ENCODE data around the gene CDC42BPB. TPM values are rescaled to one million over a fixed set of nuclear protein-coding genes. Genes with fewer than 3 reads are reported as not detected.

Gene CDC42BPB
- total and polyA plus RNA-seq, 2 of the 4 experiments (the other 2 are of a cell fraction) = 49.1 to 81.4 TPM

DNA sequence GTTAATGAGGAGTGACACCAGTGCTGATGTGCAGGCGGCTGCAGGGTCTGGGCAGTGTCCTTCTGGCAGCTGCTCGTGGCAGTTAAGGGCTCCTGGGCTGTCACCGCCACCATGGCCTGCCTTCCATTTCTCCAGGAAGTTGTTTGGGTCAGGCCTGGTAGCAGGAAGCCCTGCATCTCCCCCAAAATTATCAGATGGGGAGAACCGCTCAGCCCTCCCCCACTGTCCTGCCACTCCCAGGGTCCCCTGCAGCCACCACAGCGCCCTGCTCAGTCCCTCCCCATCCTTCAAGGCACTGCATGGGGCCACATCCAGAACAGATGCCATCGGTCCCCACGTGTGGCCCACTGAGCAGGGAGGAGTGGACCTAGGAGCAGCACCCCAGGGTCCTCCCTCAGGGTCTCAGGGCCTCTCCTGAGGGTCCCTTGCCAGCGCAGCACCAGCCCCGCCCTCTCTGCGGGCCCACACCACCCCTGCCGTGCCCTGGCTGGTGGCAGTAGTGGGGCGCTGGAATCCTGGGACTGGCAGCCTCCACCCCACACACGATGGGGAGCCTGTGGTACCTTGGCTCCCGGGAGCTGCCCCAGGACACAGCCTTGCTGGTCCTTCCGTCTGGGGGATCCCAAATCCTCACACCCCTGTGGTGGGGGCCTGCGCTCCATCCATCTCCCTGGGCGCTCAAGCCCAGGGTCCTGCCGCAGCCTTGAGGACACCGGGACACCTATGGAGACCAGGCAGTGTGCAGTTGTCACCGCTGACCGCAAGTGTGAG is 145.2 kb downstream of the CDC42BPB start:
- Histone ChIP-seq H3K9ac (ENCODE audit: low read depth, low read length) (no peak overlapping the region), H4K91ac (ENCODE audit: insufficient read depth, low read depth, low read length) (no peak overlapping the region), H3K27ac (ENCODE audit: insufficient read depth, low read length) (no peak overlapping the region), H2AK5ac (ENCODE audit: low read depth, low read length) (0 out of 2 replicates have a peak overlapping the region, but pooled peaks have one; percentile 28), H2BK5ac (ENCODE audit: low read depth, low read length, poor library complexity, severe bottlenecking) (no peak overlapping the region), H4K20me1 (ENCODE audit: insufficient read depth, low read length) (no peaks in the 10 kb centered on the region; the same call in 1 of the 2 replicates), H3K4ac (ENCODE audit: low read depth, low read length) (no peak overlapping the region), H3K18ac (ENCODE audit: low read depth, low read length) (no peak overlapping the region), H2BK120ac (ENCODE audit: low read depth, low read length) (no peak overlapping the region), H3K27me3 (ENCODE audit: control insufficient read depth, insufficient read depth, low read length) (no peaks in the 10 kb centered on the region), H3K4me1 (ENCODE audit: control insufficient read depth, insufficient read depth, low read length) (no peaks in the 10 kb centered on the region), H3K9me3 (ENCODE audit: control insufficient read depth, insufficient read depth, low read length) (no peaks in the 10 kb centered on the region), H3K4me2 (ENCODE audit: low read depth, low read length) (no peak overlapping the region), H4K5ac (ENCODE audit: low read depth, low read length) (no peak overlapping the region), H3K23ac (ENCODE audit: low read depth, low read length) (no peak overlapping the region), H3K36me3 (ENCODE audit: control insufficient read depth, insufficient read depth, low read length) (no peaks in the 10 kb centered on the region), H4K8ac (ENCODE audit: low read depth in 2 of 2, low read length in 2 of 2) (no peak overlapping the region), H3K9me1 (ENCODE audit: insufficient read depth, low read length) (0 out of 2 replicates have a peak, but pooled peaks cover 2% of the 10 kb centered on the region), H2AFZ (replicated peaks; ENCODE audit: low read length, poor library complexity) (peak overlapping the region; percentile 43), H3K4me3 (ENCODE audit: insufficient read depth, low read depth, low read length) (no peak overlapping the region), H3K79me1 (ENCODE audit: low read depth in 1 of 2, low read length in 2 of 2) (no peaks in the 10 kb centered on the region), H2BK20ac (ENCODE audit: low read depth, low read length) (no peak overlapping the region), H2AK9ac (replicated peaks; ENCODE audit: low read depth, low read length, poor library complexity) (peak overlapping the region; percentile 70), H3K14ac (replicated peaks; ENCODE audit: low read depth, low read length) (no peak overlapping the region), H3K56ac (ENCODE audit: extremely low read depth, insufficient read depth, low read length) (no peak overlapping the region), H2BK15ac (ENCODE audit: low read depth, low read length) (no peak overlapping the region)
- WGBS, 2 experiments (ENCODE audit: extremely low coverage in 2 of 2, insufficient read length in 1 of 2) = 92% methylated on average over 10 of the region's 21 CpGs; no CpG with 5 or more reads in 1 of the 2 experiments
- dilution Hi-C loops (cut with HindIII; ENCODE audit: low sequenced_read_pairs, unreplicated experiment) (no loop called here), in situ Hi-C loops (cut with MboI; ENCODE audit: low sequenced_read_pairs) (loop anchor here (10.0 kb wide), 2 partner anchors 137 to 217 kb away; partner anchors contain the start of gene TRAF3), intact Hi-C loops (cut with micrococcal nuclease) (loop anchor here (10.0 kb wide), 1 partner anchor 317 kb away; the partner anchor contains the start of gene RCOR1)
- CTCF ChIA-PET = interaction anchor here (1.1 kb wide), 1 partner anchor 210 kb away, joined by 4 read pairs; no protein-coding TSS in a partner anchor
- no peak for ATAC-seq (ENCODE audit: low read depth)
- no peak for DNase-seq
- BruUV-seq (replicated peaks) = no TSS peak
- no peak for TF ChIP-seq MAFK (IDR thresholded peaks at IDR 0.05; ENCODE audit: low read depth, low read length)
- TF ChIP-seq NFE2L2 (IDR thresholded peaks at IDR 0.05; ENCODE audit: low read depth, low read length) = no peak
- TF ChIP-seq CEBPB (IDR thresholded peaks at IDR 0.05; ENCODE audit: low read depth, low read length) = no peak
- no peak for TF ChIP-seq MXI1 (IDR thresholded peaks at IDR 0.05; ENCODE audit: borderline replicate concordance, low read depth, low read length)
- no peak for TF ChIP-seq RFX5 (IDR thresholded peaks at IDR 0.05; ENCODE audit: low read depth, low read length)
- no peak for TF ChIP-seq FOS (IDR thresholded peaks at IDR 0.05; ENCODE audit: low read depth, low read length)
- TF ChIP-seq RCOR1 (IDR thresholded peaks at IDR 0.05; ENCODE audit: insufficient replicate concordance, low read length) = no peak
- POLR2A ChIA-PET (ENCODE audit: unreplicated experiment) = interaction anchor here (0.6 kb wide), 1 partner anchor 199 kb away, joined by 11 read pairs; no protein-coding TSS in a partner anchor
